Jurkat, Clone E6-1 (cell line): ENCODE measurements around the gene CITED2.

Experiments used
- DNase-seq: peaks from one replicate; pipeline ENCODE4 v3.0.0-alpha.2; 2011; ENCODE audit warnings: low read depth, low spot score
- H3K4me3 ChIP-seq: 2 replicates; pipeline ENCODE4 v1.5.1; 2011; ENCODE audit warnings: mild to moderate bottlenecking, low read length, control low read depth, moderate library complexity

CITED2 gene

GRCh38 chr6:139390447-139390846, 16.0 kb upstream of the CITED2 start:
- no peak overlapping the region for H3K4me3 ChIP-seq
- DNase-seq, result no peak

GRCh38 chr6:139388384-139388783, 13.9 kb upstream of the CITED2 start:
- no peak for DNase-seq
- H3K4me3 ChIP-seq, result no peak overlapping the region

GRCh38 chr6:139386404-139386803, 12.0 kb upstream of the CITED2 start:
- no peak for DNase-seq

DNA sequence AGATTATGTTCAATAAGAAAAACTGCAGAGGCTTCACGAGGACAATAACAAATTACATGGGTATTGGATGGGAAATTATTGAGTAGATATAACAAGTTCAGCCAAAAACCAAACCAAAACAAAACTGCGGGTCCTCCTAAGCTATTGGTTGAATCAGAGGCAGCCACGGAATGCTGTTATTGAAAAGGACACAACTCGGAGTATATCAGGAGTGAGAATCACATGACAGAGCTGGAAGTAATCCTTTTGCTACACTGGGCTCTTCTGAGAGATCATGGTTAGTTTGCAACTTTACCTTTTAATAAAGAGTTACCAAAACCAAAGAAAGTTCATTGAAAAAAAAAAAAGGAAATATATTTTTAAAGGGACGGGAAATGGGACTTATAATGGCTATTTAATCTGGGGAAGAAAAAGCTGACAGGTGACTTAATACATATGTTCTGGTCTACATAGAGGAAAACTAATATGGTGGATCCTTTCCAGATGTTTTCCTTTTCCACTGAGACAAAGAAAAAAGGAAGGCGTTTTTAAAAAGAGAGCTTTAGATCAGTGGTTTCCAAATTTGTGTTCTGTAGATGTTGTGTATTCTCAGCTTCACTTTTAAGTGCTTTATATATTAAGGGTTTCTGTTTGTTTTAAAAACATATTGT, 6.9 kb upstream of the CITED2 start:
- DNase-seq, result no peak
- H3K4me3 ChIP-seq, result no peak overlapping the region

More at GRCh38 chr6:139386404-139386803, 12.0 kb upstream of the CITED2 start:
- no peak overlapping the region for H3K4me3 ChIP-seq

GRCh38 chr6:139380611-139381010, 6.2 kb upstream of the CITED2 start:
- H3K4me3 ChIP-seq, result no peak overlapping the region
- DNase-seq, result no peak

- H3K4me3 ChIP-seq, result no peak overlapping the region
- no peak for DNase-seq
Measured at GRCh38 chr6:139380168-139380567, 5.7 kb upstream of the CITED2 start.

DNA sequence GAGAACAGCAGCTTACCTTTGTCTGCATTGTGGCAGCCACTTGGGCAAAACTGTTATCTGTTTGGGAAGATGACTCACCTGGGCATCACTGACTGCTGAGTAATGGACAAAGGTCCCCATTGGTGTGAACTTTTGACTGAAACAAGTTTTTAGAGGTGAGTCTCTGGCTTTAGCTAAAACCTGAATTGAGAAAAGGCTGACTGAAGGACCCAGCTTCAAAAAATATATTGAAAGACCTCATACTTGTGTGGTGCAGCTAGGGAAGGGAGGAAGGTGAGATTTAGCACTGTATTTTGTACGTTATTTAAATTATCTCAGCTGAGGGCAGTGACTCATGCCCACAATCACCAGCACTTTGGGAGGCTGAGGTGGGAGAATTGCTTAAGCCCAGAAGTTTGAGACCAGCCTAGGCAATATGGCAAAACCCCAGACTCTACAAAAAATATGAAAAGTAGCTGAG, 4.5 kb upstream of the CITED2 start:
- H3K4me3 ChIP-seq, result no peak overlapping the region
- no peak for DNase-seq

GRCh38 chr6:139378226-139378625, 3.8 kb upstream of the CITED2 start:
- DNase-seq, result no peak

DNA sequence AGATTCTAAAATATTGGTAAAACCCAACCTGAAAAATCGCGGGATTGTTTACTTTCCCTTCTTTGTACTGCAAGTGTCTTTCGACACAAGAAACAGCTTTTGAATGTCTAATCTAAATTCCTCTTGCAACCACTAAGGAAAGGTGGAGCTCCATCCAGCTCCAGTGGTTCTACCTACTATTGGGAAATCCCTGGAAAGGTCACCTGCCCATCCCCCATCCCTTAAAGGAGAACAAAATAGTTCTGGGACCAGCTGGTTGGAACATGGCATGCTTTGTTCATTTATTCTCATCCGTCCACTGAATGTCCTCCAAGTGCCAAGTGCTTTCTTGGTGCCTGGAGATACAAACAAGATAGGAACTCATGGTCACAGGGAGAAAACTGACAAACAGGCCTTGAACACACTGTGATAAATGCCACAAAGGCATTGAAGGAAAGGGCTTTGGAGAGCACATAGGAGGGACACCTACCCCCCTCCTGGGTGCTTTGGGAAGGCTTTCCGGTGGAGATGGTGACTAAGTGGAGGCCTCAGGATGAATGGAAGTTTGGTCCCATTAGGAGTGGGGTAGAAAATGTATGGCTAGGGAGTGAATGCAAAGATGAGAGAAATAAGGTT, 2.3 kb upstream of the CITED2 start:
- H3K4me3 ChIP-seq, result no peak overlapping the region

More at GRCh38 chr6:139378226-139378625, 3.8 kb upstream of the CITED2 start:
- no peak overlapping the region for H3K4me3 ChIP-seq

DNA sequence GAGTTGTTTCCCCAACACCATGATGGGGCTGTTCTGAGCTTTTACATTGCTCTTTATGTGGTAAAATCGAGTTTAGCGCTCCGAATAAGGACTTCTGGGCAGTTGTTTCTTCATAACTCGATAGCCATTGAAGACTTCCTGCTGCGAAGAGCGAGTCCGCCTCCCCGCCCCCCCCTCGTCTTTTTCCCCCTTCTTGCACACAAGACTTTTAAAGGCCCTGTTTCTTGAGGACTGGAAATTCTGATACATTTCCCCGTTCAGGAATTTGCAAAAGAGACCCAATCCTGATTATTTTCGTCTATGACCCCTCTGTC, 1.5 kb upstream of the CITED2 start:
- no peak for DNase-seq
- H3K4me3 ChIP-seq, result peak overlapping the region; percentile 84

More for the DNA sequence above, 2.3 kb upstream of the CITED2 start:
- DNase-seq, result no peak

- DNase-seq, result peak; percentile 88
- H3K4me3 ChIP-seq, result peak overlapping the region; percentile 84
Measured at GRCh38 chr6:139375226-139376016, 973 bp upstream of the CITED2 start.

DNA sequence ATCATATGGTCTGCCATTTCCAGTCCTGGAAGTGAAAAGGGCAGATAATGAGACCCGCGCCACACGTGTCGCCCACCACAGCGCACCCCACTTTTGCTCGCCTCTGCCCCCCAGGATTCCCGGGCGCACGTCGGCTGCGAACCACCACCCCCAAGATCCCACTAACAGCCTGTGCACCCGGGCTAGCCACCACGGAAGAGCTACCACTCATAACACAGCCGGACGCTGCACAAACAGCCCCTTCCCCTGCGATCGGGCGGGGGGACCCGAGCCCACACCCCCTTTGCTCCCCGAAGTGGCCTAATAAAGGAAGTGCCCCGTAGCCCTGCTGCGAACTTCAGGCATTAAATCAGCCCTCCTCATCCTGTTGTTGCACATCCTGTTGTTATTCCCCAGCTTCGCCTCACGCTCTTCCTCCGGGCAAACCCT, 506 bp downstream of the CITED2 start:
- no peak for DNase-seq
- H3K4me3 ChIP-seq, result peak overlapping the region; percentile 84

- H3K4me3 ChIP-seq, result peak overlapping the region; percentile 84
- DNase-seq, result peak; percentile 36
Measured at GRCh38 chr6:139373154-139373927, 1.1 kb downstream of the CITED2 start.

- H3K4me3 ChIP-seq, result peak overlapping the region; percentile 84
- no peak for DNase-seq
Measured at GRCh38 chr6:139372326-139373153, 1.9 kb downstream of the CITED2 start.

DNA sequence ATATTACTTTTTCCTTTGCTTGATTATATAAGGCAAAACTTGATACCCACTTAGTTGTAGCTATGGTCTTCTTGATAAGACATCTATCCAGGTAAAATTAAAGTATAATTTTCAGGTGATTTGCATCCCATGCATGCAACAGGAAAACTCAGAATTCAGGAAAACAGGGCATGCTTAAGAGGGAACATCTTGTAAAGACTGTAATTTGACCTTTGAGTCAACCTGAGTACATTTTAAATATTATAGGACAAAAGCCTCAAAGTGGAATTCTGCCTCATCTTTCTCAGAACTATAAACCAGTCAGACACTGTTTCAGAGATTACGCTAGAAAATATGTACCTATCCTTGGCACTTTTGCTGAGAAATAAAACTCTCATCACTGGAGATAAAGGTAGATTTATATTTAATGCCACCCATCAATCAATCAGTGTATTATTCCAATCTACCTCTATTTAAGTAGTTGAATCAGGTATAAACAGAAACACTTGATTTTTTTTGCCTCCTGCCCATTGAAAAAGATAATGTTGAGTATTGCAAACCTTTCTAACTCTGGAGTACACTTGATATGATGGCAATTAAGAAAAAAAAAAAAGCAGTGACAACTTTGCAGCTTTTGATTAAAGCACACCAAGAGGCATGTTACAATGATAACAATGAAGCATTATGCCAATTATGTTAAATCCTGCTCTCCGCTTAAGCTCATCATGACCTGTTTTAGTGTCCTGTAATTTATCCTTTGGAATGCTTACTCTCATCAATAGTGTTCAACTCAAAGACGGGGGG, 2.8 kb downstream of the CITED2 start:
- no peak overlapping the region for H3K4me3 ChIP-seq
- no peak for DNase-seq

- no peak overlapping the region for H3K4me3 ChIP-seq
- no peak for DNase-seq
Measured at GRCh38 chr6:139370999-139371345, 3.5 kb downstream of the CITED2 start.

- H3K4me3 ChIP-seq, result no peak overlapping the region
- DNase-seq, result no peak
Measured at GRCh38 chr6:139370283-139370998, 4.0 kb downstream of the CITED2 start.
